ENCODE data around the gene ETV1.

The ETV1 gene

GRCh38 chr7:13908667-13909397 lies 80.6 kb downstream of the ETV1 start:
- Histone ChIP-seq H3K27ac (ENCODE audit: low read depth, low read length) (no peak overlapping the region), H3K36me3 (ENCODE audit: control insufficient read depth in 1 of 2, insufficient read depth in 2 of 2, low read length in 2 of 2) (no peaks in the 10 kb centered on the region), H3K9ac (ENCODE audit: low read depth in 1 of 2, low read length in 2 of 2) (no peak overlapping the region), H3K4me3 (ENCODE audit: low read depth in 1 of 2, low read length in 2 of 2) (no peak overlapping the region), H3K27me3 (ENCODE audit: control insufficient read depth in 1 of 2, insufficient read depth in 2 of 2, low read length in 2 of 2) (no peaks in the 10 kb centered on the region), H3K4me1 (ENCODE audit: control insufficient read depth in 1 of 2, insufficient read depth in 2 of 2, low read length in 2 of 2) (peaks cover 3 to 8% of the 10 kb centered on the region in 2 donors), H3K9me3 (ENCODE audit: control insufficient read depth in 1 of 2, low read length in 2 of 2) (no peaks in the 10 kb centered on the region)

DNA sequence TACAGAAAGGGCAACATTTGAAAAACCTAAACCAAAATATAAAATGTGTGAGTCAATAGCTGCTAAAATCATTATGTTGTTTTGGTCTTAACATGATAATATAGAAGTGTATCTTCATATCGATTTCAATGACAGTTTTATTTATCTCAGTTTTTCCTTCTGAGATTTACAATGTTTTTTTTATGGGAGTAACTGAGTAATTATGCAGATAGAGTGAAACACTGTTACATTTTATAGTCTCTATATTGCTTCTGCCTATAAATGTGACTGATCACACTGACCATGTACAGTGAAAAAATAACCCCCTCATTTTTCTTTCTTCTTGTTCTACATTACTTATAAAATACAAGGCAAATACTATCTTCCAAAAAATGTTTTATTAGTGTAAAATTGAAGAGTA lies 81.6 kb downstream of the ETV1 start:
- H3K27me3 ChIP-seq (ENCODE audit: control insufficient read depth in 1 of 2, insufficient read depth in 2 of 2, low read length in 2 of 2) = no peaks in the 10 kb centered on the region
- H3K27ac ChIP-seq (ENCODE audit: low read depth, low read length) = no peak overlapping the region
- H3K36me3 ChIP-seq (ENCODE audit: control insufficient read depth in 1 of 2, insufficient read depth in 2 of 2, low read length in 2 of 2) = no peaks in the 10 kb centered on the region
- no peak overlapping the region for H3K4me3 ChIP-seq (ENCODE audit: low read depth in 1 of 2, low read length in 2 of 2)
- H3K9ac ChIP-seq (ENCODE audit: low read depth in 1 of 2, low read length in 2 of 2) = no peak overlapping the region
- H3K9me3 ChIP-seq (ENCODE audit: control insufficient read depth in 1 of 2, low read length in 2 of 2) = no peaks in the 10 kb centered on the region
- peaks cover 0 to 4% of the 10 kb centered on the region in 2 donors for H3K4me1 ChIP-seq (ENCODE audit: control insufficient read depth in 1 of 2, insufficient read depth in 2 of 2, low read length in 2 of 2)

- no peak overlapping the region for H3K4me3 ChIP-seq (ENCODE audit: low read depth in 1 of 2, low read length in 2 of 2)
- H3K9ac ChIP-seq (ENCODE audit: low read depth in 1 of 2, low read length in 2 of 2) = no peak overlapping the region
- no peak overlapping the region for H3K27ac ChIP-seq (ENCODE audit: low read depth, low read length)
- H3K27me3 ChIP-seq (ENCODE audit: control insufficient read depth in 1 of 2, insufficient read depth in 2 of 2, low read length in 2 of 2) = no peaks in the 10 kb centered on the region
- no peaks in the 10 kb centered on the region for H3K36me3 ChIP-seq (ENCODE audit: control insufficient read depth in 1 of 2, insufficient read depth in 2 of 2, low read length in 2 of 2)
- H3K4me1 ChIP-seq (ENCODE audit: control insufficient read depth in 1 of 2, insufficient read depth in 2 of 2, low read length in 2 of 2) = no peaks in the 10 kb centered on the region
- H3K9me3 ChIP-seq (ENCODE audit: control insufficient read depth in 1 of 2, low read length in 2 of 2) = no peaks in the 10 kb centered on the region
Observed at GRCh38 chr7:13904689-13905088, 84.8 kb downstream of the ETV1 start.

DNA sequence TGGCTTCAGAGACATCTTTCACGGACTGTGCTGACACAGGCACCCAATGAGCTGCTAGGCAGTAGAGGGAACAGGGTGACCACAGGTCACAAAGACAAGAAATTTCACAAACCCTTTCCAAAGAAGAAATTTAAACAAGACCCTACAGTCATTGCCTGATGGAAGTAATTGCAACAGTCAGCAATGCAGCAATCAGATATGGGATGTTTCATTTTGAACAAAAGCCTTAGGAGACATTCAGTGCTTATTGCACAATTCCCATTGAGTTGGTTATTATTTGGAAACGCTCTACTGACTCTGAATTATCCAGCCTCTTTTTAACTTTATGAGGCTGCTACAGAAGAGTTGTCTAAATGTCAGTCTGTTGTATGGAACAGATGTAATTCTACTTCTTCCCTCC lies 85.5 kb downstream of the ETV1 start:
- H3K36me3 ChIP-seq (ENCODE audit: control insufficient read depth in 1 of 2, insufficient read depth in 2 of 2, low read length in 2 of 2) = no peaks in the 10 kb centered on the region

GRCh38 chr7:13901577-13901976 lies 87.9 kb downstream of the ETV1 start:
- H3K27me3 ChIP-seq (ENCODE audit: control insufficient read depth in 1 of 2, insufficient read depth in 2 of 2, low read length in 2 of 2) = no peaks in the 10 kb centered on the region
- no peak overlapping the region for H3K4me3 ChIP-seq (ENCODE audit: low read depth in 1 of 2, low read length in 2 of 2)
- H3K27ac ChIP-seq (ENCODE audit: low read depth, low read length) = no peak overlapping the region
- H3K9me3 ChIP-seq (ENCODE audit: control insufficient read depth in 1 of 2, low read length in 2 of 2) = no peaks in the 10 kb centered on the region
- no peak overlapping the region for H3K9ac ChIP-seq (ENCODE audit: low read depth in 1 of 2, low read length in 2 of 2)
- no peaks in the 10 kb centered on the region for H3K36me3 ChIP-seq (ENCODE audit: control insufficient read depth in 1 of 2, insufficient read depth in 2 of 2, low read length in 2 of 2)
- no peaks in the 10 kb centered on the region for H3K4me1 ChIP-seq (ENCODE audit: control insufficient read depth in 1 of 2, insufficient read depth in 2 of 2, low read length in 2 of 2)

More for the DNA sequence above, 85.5 kb downstream of the ETV1 start:
- no peaks in the 10 kb centered on the region for H3K9me3 ChIP-seq (ENCODE audit: control insufficient read depth in 1 of 2, low read length in 2 of 2)
- H3K4me1 ChIP-seq (ENCODE audit: control insufficient read depth in 1 of 2, insufficient read depth in 2 of 2, low read length in 2 of 2) = no peaks in the 10 kb centered on the region
- no peaks in the 10 kb centered on the region for H3K27me3 ChIP-seq (ENCODE audit: control insufficient read depth in 1 of 2, insufficient read depth in 2 of 2, low read length in 2 of 2)
- H3K9ac ChIP-seq (ENCODE audit: low read depth in 1 of 2, low read length in 2 of 2) = no peak overlapping the region
- no peak overlapping the region for H3K4me3 ChIP-seq (ENCODE audit: low read depth in 1 of 2, low read length in 2 of 2)
- H3K27ac ChIP-seq (ENCODE audit: low read depth, low read length) = no peak overlapping the region

- Histone ChIP-seq H3K27ac (ENCODE audit: low read depth, low read length) (no peak overlapping the region), H3K9ac (ENCODE audit: low read depth in 1 of 2, low read length in 2 of 2) (no peak overlapping the region), H3K27me3 (ENCODE audit: control insufficient read depth in 1 of 2, insufficient read depth in 2 of 2, low read length in 2 of 2) (no peaks in the 10 kb centered on the region), H3K9me3 (ENCODE audit: control insufficient read depth in 1 of 2, low read length in 2 of 2) (no peaks in the 10 kb centered on the region), H3K36me3 (ENCODE audit: control insufficient read depth in 1 of 2, insufficient read depth in 2 of 2, low read length in 2 of 2) (no peaks in the 10 kb centered on the region), H3K4me1 (ENCODE audit: control insufficient read depth in 1 of 2, insufficient read depth in 2 of 2, low read length in 2 of 2) (no peaks in the 10 kb centered on the region), H3K4me3 (ENCODE audit: low read depth in 1 of 2, low read length in 2 of 2) (no peak overlapping the region)
Observed at GRCh38 chr7:13898957-13899670, 90.4 kb downstream of the ETV1 start.

DNA sequence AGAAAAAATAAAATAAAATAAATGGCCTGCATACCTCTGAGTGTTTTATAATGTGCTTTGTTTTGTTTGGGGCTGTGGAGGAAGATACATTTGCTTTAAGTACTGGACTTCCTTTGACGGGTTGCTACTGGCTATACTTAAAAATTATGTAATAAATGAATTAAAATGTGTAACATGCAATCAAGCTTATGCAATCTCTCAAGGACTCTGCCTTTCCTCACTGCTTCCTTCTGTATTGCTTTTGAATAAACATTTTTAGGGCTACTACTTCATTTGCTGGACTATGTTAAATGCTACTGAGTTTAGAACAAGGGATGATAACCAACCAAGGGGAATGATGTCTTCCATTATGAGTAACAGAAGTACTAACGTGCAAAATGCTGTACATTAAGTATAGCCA lies 91.6 kb downstream of the ETV1 start:
- no peaks in the 10 kb centered on the region for H3K9me3 ChIP-seq (ENCODE audit: control insufficient read depth in 1 of 2, low read length in 2 of 2)
- no peaks in the 10 kb centered on the region for H3K36me3 ChIP-seq (ENCODE audit: control insufficient read depth in 1 of 2, insufficient read depth in 2 of 2, low read length in 2 of 2)
- no peak overlapping the region for H3K9ac ChIP-seq (ENCODE audit: low read depth in 1 of 2, low read length in 2 of 2)

DNA sequence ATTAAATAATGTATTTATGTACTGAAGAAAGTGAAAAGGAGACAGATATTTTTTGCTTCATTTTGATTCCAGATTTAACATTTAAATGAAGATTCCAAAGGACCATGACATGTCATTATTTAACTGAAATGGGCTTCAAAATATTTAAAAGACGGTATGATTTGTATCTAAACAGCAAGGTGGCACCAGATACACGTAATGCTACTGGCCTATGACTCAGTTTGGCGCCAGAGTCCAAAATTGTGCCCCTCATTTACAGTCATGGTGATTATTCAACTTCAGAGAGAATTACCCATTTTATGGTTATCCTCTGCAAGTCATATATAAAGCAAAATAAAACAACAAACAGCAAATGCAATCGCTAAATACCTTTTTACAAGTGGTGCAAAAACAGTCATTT lies 94.5 kb downstream of the ETV1 start:
- H3K9me3 ChIP-seq (ENCODE audit: control insufficient read depth in 1 of 2, low read length in 2 of 2) = no peaks in the 10 kb centered on the region
- no peak overlapping the region for H3K4me3 ChIP-seq (ENCODE audit: low read depth in 1 of 2, low read length in 2 of 2)
- no peaks in the 10 kb centered on the region for H3K4me1 ChIP-seq (ENCODE audit: control insufficient read depth in 1 of 2, insufficient read depth in 2 of 2, low read length in 2 of 2)
- H3K36me3 ChIP-seq (ENCODE audit: control insufficient read depth in 1 of 2, insufficient read depth in 2 of 2, low read length in 2 of 2) = no peaks in the 10 kb centered on the region
- no peaks in the 10 kb centered on the region for H3K27me3 ChIP-seq (ENCODE audit: control insufficient read depth in 1 of 2, insufficient read depth in 2 of 2, low read length in 2 of 2)
- H3K9ac ChIP-seq (ENCODE audit: low read depth in 1 of 2, low read length in 2 of 2) = no peak overlapping the region
- no peak overlapping the region for H3K27ac ChIP-seq (ENCODE audit: low read depth, low read length)

More for the DNA sequence above, 91.6 kb downstream of the ETV1 start:
- Histone ChIP-seq H3K4me3 (ENCODE audit: low read depth in 1 of 2, low read length in 2 of 2) (no peak overlapping the region), H3K27ac (ENCODE audit: low read depth, low read length) (no peak overlapping the region), H3K27me3 (ENCODE audit: control insufficient read depth in 1 of 2, insufficient read depth in 2 of 2, low read length in 2 of 2) (no peaks in the 10 kb centered on the region), H3K4me1 (ENCODE audit: control insufficient read depth in 1 of 2, insufficient read depth in 2 of 2, low read length in 2 of 2) (no peaks in the 10 kb centered on the region)

DNA sequence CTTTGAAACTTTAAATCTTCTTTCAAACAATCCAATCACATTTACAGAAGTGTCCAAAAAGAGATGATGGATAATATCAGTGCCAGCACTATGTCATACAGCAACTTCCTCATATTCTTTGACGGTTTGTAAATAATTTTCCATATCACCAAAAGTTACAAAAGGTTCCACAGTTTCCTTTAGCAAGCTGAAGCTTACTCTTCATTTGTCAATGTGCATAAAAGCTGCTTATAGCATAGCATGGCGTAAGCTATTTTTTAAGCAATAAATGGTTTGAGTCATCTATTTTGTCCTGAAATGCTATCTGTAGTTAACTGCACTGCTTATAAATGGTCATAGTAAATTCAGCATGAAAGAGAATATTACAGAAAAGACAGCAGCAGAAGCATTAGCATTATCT lies 95.1 kb downstream of the ETV1 start:
- no peaks in the 10 kb centered on the region for H3K36me3 ChIP-seq (ENCODE audit: control insufficient read depth in 1 of 2, insufficient read depth in 2 of 2, low read length in 2 of 2)
- no peak overlapping the region for H3K4me3 ChIP-seq (ENCODE audit: low read depth in 1 of 2, low read length in 2 of 2)
- H3K27me3 ChIP-seq (ENCODE audit: control insufficient read depth in 1 of 2, insufficient read depth in 2 of 2, low read length in 2 of 2) = no peaks in the 10 kb centered on the region
- H3K4me1 ChIP-seq (ENCODE audit: control insufficient read depth in 1 of 2, insufficient read depth in 2 of 2, low read length in 2 of 2) = no peaks in the 10 kb centered on the region
- no peaks in the 10 kb centered on the region for H3K9me3 ChIP-seq (ENCODE audit: control insufficient read depth in 1 of 2, low read length in 2 of 2)
- H3K9ac ChIP-seq (ENCODE audit: low read depth in 1 of 2, low read length in 2 of 2) = no peak overlapping the region
- H3K27ac ChIP-seq (ENCODE audit: low read depth, low read length) = no peak overlapping the region

- Histone ChIP-seq H3K4me1 (ENCODE audit: control insufficient read depth in 1 of 2, insufficient read depth in 2 of 2, low read length in 2 of 2) (no peaks in the 10 kb centered on the region), H3K27ac (ENCODE audit: low read depth, low read length) (no peak overlapping the region), H3K9me3 (ENCODE audit: control insufficient read depth in 1 of 2, low read length in 2 of 2) (no peaks in the 10 kb centered on the region), H3K9ac (ENCODE audit: low read depth in 1 of 2, low read length in 2 of 2) (no peak overlapping the region), H3K36me3 (ENCODE audit: control insufficient read depth in 1 of 2, insufficient read depth in 2 of 2, low read length in 2 of 2) (no peaks in the 10 kb centered on the region), H3K4me3 (ENCODE audit: low read depth in 1 of 2, low read length in 2 of 2) (no peak overlapping the region), H3K27me3 (ENCODE audit: control insufficient read depth in 1 of 2, insufficient read depth in 2 of 2, low read length in 2 of 2) (no peaks in the 10 kb centered on the region)
Observed at GRCh38 chr7:13890793-13891192, 98.7 kb downstream of the ETV1 start.
